Mesothelial cell of epicardium (in vitro differentiated cells): ENCODE results near the gene STK38L. TPM values are rescaled to one million over a fixed set of nuclear protein-coding genes. Genes with fewer than 3 reads are reported as not detected.
A peak's percentile ranks its signal among the peaks of the same experiment; 100 is the strongest.

ENCODE experiments used
- DNase-seq, 2 experiments: peaks; one replicate each; pipeline ENCODE4 v3.0.0; 2021; ENCODE audit warnings: low spot score in 2 of 2; ENCODE audit not compliant: unreplicated experiment in 2 of 2
- H3K27ac Mint-ChIP-seq: 2 replicates; pipeline ENCODE4 v1.8.0; 2021; ENCODE audit warnings: mixed read lengths
- H3K27me3 Mint-ChIP-seq: 2 replicates; pipeline ENCODE4 v1.8.0; 2021; ENCODE audit warnings: low read depth, mixed read lengths
- H3K36me3 Mint-ChIP-seq: 2 replicates; pipeline ENCODE4 v1.8.0; 2021; ENCODE audit warnings: mixed read lengths
- H3K4me1 Mint-ChIP-seq: 2 replicates; pipeline ENCODE4 v1.8.0; 2021; ENCODE audit warnings: mixed read lengths
- H3K4me3 Mint-ChIP-seq: 2 replicates; pipeline ENCODE4 v1.8.0; 2021; ENCODE audit warnings: mild to moderate bottlenecking, moderate library complexity, mixed read lengths
- H3K9me3 Mint-ChIP-seq: 2 replicates; pipeline ENCODE4 v1.8.0; 2021; ENCODE audit warnings: mixed read lengths
- total RNA-seq: library from RNA; stranded (reverse); gene quantifications from 3 replicates; pipeline ENCODE4 v1.2.1, GENCODE V29; 2021
- TF ChIP-seq, protein P1 (sequence below): fragments of 200-600 bp; sonication (generic); IDR thresholded peaks from one replicate; pipeline ENCODE4 v1.5.0; 2021; ENCODE audit warnings: antibody characterized with exemption; ENCODE audit not compliant: unreplicated experiment

The STK38L gene
- total RNA-seq, 1 donor from 2014 or later: 48.2 TPM

GRCh38 chr12:27272373-27273028 is 28.4 kb downstream of the STK38L start:
- Mint-ChIP-seq H3K4me1 (peaks cover 19% of the 10 kb centered on the region), H3K27ac (peak overlapping the region; percentile 40), H3K27me3 (no peaks in the 10 kb centered on the region), H3K36me3 (peaks cover 18% of the 10 kb centered on the region), H3K4me3 (no peak overlapping the region), H3K9me3 (peaks cover 6% of the 10 kb centered on the region)
- no peak for DNase-seq
- TF ChIP-seq, protein P1, sequence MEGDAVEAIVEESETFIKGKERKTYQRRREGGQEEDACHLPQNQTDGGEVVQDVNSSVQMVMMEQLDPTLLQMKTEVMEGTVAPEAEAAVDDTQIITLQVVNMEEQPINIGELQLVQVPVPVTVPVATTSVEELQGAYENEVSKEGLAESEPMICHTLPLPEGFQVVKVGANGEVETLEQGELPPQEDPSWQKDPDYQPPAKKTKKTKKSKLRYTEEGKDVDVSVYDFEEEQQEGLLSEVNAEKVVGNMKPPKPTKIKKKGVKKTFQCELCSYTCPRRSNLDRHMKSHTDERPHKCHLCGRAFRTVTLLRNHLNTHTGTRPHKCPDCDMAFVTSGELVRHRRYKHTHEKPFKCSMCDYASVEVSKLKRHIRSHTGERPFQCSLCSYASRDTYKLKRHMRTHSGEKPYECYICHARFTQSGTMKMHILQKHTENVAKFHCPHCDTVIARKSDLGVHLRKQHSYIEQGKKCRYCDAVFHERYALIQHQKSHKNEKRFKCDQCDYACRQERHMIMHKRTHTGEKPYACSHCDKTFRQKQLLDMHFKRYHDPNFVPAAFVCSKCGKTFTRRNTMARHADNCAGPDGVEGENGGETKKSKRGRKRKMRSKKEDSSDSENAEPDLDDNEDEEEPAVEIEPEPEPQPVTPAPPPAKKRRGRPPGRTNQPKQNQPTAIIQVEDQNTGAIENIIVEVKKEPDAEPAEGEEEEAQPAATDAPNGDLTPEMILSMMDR: no peak

DNA sequence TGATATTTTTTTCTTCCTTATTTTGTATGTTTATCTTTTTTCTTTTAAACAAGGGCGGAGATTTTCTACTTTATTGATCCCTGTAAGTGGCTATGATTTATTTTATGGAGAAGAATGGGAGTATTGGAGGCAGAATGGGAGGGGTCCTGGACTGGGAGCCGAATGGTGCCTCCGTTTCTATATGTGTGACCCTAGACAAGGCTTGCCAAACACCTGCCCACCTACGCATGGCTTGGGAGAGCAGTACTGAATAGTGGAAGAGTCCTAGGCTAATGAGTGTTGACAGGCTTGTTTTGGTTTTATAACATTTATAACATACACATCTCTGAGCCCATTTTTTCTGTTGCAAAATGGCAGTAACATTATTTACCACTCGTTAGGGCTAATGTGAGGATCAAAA is 29.0 kb downstream of the STK38L start:
- peak overlapping the region; percentile 40 for H3K27ac Mint-ChIP-seq
- no peak for DNase-seq
- H3K4me1 Mint-ChIP-seq: peaks cover 19% of the 10 kb centered on the region
- TF ChIP-seq, protein P1: no peak
- no peaks in the 10 kb centered on the region for H3K27me3 Mint-ChIP-seq
- peaks cover under 1% of the 10 kb centered on the region for H3K9me3 Mint-ChIP-seq
- peaks cover 12% of the 10 kb centered on the region for H3K36me3 Mint-ChIP-seq
- no peak overlapping the region for H3K4me3 Mint-ChIP-seq

GRCh38 chr12:27274706-27275105 is 30.6 kb downstream of the STK38L start:
- H3K9me3 Mint-ChIP-seq: no peaks in the 10 kb centered on the region
- H3K4me1 Mint-ChIP-seq: peaks cover 19% of the 10 kb centered on the region
- peaks cover 6% of the 10 kb centered on the region for H3K36me3 Mint-ChIP-seq
- DNase-seq: no peak
- no peak overlapping the region for H3K27ac Mint-ChIP-seq
- TF ChIP-seq, protein P1: no peak
- H3K4me3 Mint-ChIP-seq: no peak overlapping the region
- H3K27me3 Mint-ChIP-seq: no peaks in the 10 kb centered on the region

DNA sequence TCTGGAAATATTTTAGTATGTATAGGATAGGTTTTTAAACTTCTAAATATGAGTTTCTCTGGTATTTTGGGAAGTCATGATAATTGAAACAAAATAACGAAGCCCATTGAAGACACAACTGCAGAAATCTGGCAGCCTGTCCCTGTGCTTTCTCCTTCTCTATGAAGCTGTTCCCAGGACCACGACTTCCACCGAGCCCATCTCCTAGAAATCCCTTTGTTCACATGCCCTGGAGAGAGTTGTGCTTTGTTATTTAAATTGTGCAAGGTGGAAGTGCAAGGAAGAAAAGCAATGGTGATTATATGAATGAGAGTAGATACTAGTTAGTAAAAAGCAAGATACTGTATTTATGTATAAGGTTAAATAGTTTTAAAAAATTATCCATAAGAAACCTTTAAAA is 32.2 kb downstream of the STK38L start:
- DNase-seq: no peak
- Mint-ChIP-seq H3K27me3 (no peaks in the 10 kb centered on the region), H3K4me3 (no peak overlapping the region), H3K4me1 (peaks cover 25% of the 10 kb centered on the region), H3K27ac (no peak overlapping the region), H3K9me3 (no peaks in the 10 kb centered on the region), H3K36me3 (no peaks in the 10 kb centered on the region)
- TF ChIP-seq, protein P1: no peak

GRCh38 chr12:27277846-27278260 is 33.8 kb downstream of the STK38L start:
- no peaks in the 10 kb centered on the region for H3K36me3 Mint-ChIP-seq
- H3K4me3 Mint-ChIP-seq: no peak overlapping the region
- no peak for DNase-seq
- no peaks in the 10 kb centered on the region for H3K9me3 Mint-ChIP-seq
- H3K4me1 Mint-ChIP-seq: peaks cover 15% of the 10 kb centered on the region
- no peaks in the 10 kb centered on the region for H3K27me3 Mint-ChIP-seq
- TF ChIP-seq, protein P1: no peak
- H3K27ac Mint-ChIP-seq: no peak overlapping the region

GRCh38 chr12:27279826-27280225 is 35.7 kb downstream of the STK38L start:
- Mint-ChIP-seq H3K4me3 (no peak overlapping the region), H3K36me3 (no peaks in the 10 kb centered on the region), H3K9me3 (no peaks in the 10 kb centered on the region), H3K4me1 (peaks cover 9% of the 10 kb centered on the region), H3K27ac (peak overlapping the region; percentile 53), H3K27me3 (no peaks in the 10 kb centered on the region)
- no peak for DNase-seq
- TF ChIP-seq, protein P1: no peak
